Mesangial cell (primary cell): ENCODE measurements around the gene MIXL1. TPM values are rescaled to one million over a fixed set of nuclear protein-coding genes. Genes with fewer than 3 reads are reported as not detected.

Source experiments
- total RNA-seq: library from RNA; depleted of rRNA; stranded (reverse); fragments of >200 nt; gene quantifications from 2 replicates; pipeline ENCODE4 v1.2.3, GENCODE V29; 2015

The MIXL1 gene
- total RNA-seq: 0.13 and 0.16 TPM in 2 replicates

GRCh38 chr1:226223157-226223785 is at the start of gene MIXL1:
Gene MIXL1, plus strand, starts transcription at chr1:226223664. Its CDS starts 18 bp downstream, at chr1:226223682.

GRCh38 chr1:226186124-226187018 is 37.1 kb upstream of the MIXL1 start, which contains the start of gene ACBD3:
Gene ACBD3, minus strand, starts transcription at chr1:226186741. Its CDS starts 66 bp downstream, at chr1:226186675.

Other genes starting within 250 kb of the MIXL1 start
- 8.3 and 10.5 TPM in 2 replicates for gene SDE2, start 224.3 kb upstream of the MIXL1 start, total RNA-seq
- gene H3-3A, start 160.9 kb upstream of the MIXL1 start, total RNA-seq: 245 and 363 TPM in 2 replicates
- 21.9 and 24.0 TPM in 2 replicates for gene ACBD3, start 36.9 kb upstream of the MIXL1 start, total RNA-seq
- gene LIN9, start 85.5 kb downstream of the MIXL1 start, total RNA-seq: 1.4 and 6.8 TPM in 2 replicates
- gene PARP1, start 184.4 kb downstream of the MIXL1 start, total RNA-seq: 86.7 and 164 TPM in 2 replicates